Measurements from ENCODE around the gene ZCCHC2. TPM values are rescaled to one million over a fixed set of nuclear protein-coding genes. Genes with fewer than 3 reads are reported as not detected.
A peak's percentile ranks its signal among the peaks of the same experiment; 100 is the strongest.

ZCCHC2 gene
- total RNA-seq, 1 donor from 2014 or later, result 16.1 TPM

DNA sequence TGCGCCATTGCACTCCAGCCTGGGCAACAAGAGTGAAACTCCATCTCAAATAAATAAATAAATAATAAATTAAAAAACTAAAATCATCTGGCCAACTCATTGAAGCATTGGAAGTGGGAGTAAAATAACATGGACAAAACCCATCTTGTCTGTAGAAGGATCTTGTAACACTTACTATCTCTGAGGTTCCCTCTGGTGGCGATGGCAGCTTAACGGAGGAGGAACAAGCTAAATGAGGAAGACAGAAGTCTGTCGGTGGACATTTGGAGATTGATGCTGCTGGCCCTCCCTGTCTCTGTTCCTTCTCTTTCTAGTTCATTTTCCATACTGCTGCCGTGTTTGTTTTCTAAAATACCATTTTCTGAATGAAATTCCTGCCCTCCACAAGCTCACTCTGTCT is 43.4 kb downstream of the ZCCHC2 start:
- DNase-seq (peak; percentile 54), ATAC-seq (ENCODE audit: poor library complexity) (peak; percentile 65)
- intact Hi-C loops (cut with DNase I), result no loop called here

GRCh38 chr18:62566818-62567217 is 44.0 kb downstream of the ZCCHC2 start:
- DNase-seq (no peak), ATAC-seq (ENCODE audit: poor library complexity) (no peak)
- intact Hi-C loops (cut with DNase I), result no loop called here

DNA sequence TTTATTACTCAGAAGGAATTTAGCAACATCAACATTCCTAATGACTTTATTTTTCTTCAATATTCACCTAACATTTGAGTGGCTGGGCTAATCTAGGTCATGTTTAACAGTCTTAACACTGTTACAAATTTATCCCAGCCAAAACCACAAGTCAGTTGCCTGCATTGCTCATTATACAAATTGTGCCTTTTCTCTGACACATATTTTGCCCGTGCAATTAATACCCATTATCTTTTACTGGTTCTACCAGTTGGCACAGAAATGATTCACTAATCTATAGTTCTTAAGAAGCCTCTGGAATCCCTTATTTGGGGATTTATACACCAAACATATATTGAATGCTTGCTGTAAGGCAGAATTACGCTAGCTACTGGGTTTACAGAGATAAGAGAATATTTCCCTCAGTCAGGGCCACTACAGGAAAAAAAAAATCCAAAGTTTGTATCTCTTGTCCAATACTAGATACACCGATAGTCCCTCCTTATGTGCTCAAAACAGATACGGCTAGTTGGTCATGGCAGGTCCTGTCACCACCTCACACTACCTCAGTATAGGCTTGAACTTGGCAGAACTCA is 46.3 kb downstream of the ZCCHC2 start:
- DNase-seq, result no peak
- intact Hi-C loops (cut with DNase I), result no loop called here
- no peak for ATAC-seq (ENCODE audit: poor library complexity)

DNA sequence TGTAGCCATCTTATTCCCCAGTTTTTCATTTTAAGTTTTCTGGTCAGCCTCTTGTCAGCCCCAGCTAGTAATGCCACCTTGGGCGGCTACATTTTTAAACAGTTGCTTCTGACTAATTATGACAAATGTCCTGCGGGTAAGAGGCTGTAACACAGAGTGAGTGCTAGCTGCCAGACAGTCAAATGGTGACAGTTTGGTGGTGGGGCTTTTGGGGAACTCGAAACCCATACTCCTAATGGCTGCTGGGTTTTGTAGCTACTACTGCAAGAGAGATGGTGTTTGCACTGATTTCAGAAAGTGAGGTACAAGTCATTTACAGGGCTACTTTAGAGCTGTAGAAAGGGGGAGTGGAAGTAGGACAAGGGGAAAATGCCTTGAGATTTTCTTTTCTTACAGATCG is 48.2 kb downstream of the ZCCHC2 start:
- no peak for DNase-seq
- intact Hi-C loops (cut with DNase I), result no loop called here
- no peak for ATAC-seq (ENCODE audit: poor library complexity)

- DNase-seq (no peak), ATAC-seq (ENCODE audit: poor library complexity) (no peak)
- intact Hi-C loops (cut with DNase I), result no loop called here
These were observed 48.8 kb downstream of the ZCCHC2 start for GRCh38 chr18:62571648-62572047.

DNA sequence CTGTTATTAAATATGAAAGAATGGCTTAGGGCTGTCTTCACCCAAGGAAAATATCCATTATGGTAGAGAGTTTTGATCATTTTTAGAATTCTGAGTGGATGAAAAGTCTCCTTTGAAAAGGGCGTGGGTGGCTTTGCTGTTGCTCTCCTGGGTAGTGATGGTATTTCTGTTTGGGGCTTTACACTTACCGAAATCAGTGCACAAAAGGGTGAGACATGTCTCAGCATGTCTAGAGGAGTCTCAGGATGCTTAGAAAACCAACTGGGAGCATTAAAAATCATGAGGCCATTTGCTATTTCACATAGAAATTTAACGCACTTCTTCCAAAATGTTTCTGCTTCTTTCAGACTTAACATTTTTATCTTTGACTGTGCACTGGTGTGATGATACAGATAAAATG is 49.6 kb downstream of the ZCCHC2 start:
- ATAC-seq (ENCODE audit: poor library complexity) (no peak), DNase-seq (no peak)
- intact Hi-C loops (cut with DNase I), result no loop called here

- intact Hi-C loops (cut with DNase I), result no loop called here
- DNase-seq, result no peak
- no peak for ATAC-seq (ENCODE audit: poor library complexity)
These were observed 52.0 kb downstream of the ZCCHC2 start for GRCh38 chr18:62574776-62575175.

DNA sequence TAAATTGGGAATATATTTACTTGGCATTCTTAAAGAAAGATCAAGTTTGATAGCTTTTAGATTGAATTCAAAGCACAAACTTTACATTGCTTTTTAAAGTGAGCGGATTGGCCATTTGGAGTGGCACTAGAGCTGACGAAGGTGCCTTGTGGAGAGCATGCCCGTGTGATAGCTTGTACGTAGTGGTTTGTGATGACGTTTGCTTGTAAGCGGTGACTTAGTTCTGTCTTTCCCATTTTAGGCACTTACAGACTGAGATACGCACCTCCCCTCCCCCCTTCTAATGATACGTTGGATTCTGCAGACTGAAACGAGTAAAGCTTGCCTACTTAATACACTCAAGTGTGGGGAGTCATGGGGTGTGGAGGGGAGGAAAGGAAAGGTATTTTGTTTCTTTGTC is 53.4 kb downstream of the ZCCHC2 start:
- no peak for ATAC-seq (ENCODE audit: poor library complexity)
- no peak for DNase-seq
- intact Hi-C loops (cut with DNase I), result no loop called here

- intact Hi-C loops (cut with DNase I), result no loop called here
These were observed 54.2 kb downstream of the ZCCHC2 start for GRCh38 chr18:62576845-62577512.

DNA sequence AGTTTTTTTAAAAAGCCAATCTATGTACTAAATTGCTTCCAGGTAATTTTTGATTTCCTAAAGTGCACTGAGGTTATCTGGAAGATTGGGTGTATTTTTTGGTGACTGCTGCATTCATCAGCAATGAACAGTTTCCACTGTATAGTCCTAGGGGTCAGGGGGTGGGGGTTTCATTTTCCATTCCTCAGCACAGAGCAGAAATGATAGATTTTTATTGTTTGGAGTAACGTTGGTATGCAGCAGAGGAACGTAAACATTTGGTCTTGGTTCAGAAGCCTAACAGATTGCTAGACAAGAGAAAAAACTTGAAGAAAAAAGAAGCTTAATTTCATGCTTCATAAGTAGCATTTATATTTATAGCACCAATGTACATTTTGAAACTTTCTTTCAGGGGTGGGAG is 54.9 kb downstream of the ZCCHC2 start:
- ATAC-seq (ENCODE audit: poor library complexity) (no peak), DNase-seq (no peak)
- intact Hi-C loops (cut with DNase I), result no loop called here

More at GRCh38 chr18:62576845-62577512, 54.2 kb downstream of the ZCCHC2 start:
- DNase-seq, result no peak
- no peak for ATAC-seq (ENCODE audit: poor library complexity)

GRCh38 chr18:62578980-62579511 is 56.2 kb downstream of the ZCCHC2 start:
- intact Hi-C loops (cut with DNase I), result no loop called here
- DNase-seq (no peak), ATAC-seq (ENCODE audit: poor library complexity) (no peak)

- ATAC-seq (ENCODE audit: poor library complexity) (no peak), DNase-seq (no peak)
- intact Hi-C loops (cut with DNase I), result loop anchor here (10.0 kb wide), 1 partner anchor 59 kb away; the partner anchor contains the start of gene ZCCHC2
These were observed 60.6 kb downstream of the ZCCHC2 start for GRCh38 chr18:62583376-62583775.

DNA sequence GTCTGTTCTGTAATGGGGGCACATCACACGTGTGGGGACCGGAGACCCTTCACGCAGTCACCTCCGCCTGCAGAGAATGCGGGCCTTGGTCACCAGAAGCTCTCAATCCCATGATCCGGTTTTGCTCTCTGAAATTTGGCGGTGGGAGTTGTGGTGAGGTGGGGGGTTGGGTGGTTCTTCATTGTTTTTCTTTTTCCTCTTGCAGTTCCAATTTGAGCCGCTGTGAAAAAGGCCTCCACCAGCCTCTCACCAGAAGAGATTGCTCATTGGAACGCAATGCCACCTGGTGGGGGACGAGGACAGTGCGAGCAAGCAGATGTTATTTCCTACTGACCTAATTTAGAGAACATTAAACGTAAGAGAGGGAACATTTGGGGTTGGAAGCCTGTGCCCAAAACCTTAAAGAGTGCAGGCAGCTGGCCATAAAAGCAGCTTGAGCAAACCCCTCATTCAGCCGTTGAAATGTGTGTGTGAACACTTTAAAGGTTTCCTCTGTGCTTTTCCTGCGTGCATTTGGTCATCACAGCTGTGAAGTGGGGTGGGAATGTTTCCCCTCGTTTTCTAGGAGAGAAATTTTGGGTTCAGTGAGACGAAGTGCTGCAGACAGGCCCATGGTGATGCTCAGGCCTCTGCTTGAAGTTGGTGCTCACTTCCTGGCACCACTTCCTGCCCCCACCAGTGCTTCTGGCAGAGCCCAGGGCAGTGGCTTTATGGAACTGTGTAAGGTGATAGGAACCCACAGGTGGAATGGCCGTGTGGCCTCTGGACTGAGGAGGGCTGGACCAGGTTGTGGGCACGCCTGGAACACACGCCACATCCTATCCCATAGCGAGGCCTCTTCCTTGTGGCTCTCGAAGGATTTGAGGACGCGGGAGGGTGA is 61.7 kb downstream of the ZCCHC2 start:
- ATAC-seq (ENCODE audit: poor library complexity) (peak; percentile 92), DNase-seq (peak; percentile 88)
- intact Hi-C loops (cut with DNase I), result loop anchor here (5.0 to 10.0 kb wide), 4 partner anchors 60 to 398 kb away; partner anchors contain the start of gene ZCCHC2

- ATAC-seq (ENCODE audit: poor library complexity) (no peak), DNase-seq (no peak)
- intact Hi-C loops (cut with DNase I), result loop anchor here (5.0 to 10.0 kb wide), 4 partner anchors 61 to 397 kb away; partner anchors contain the start of gene ZCCHC2
These were observed 62.7 kb downstream of the ZCCHC2 start for GRCh38 chr18:62585274-62586150.

GRCh38 chr18:62586151-62586774 is 63.4 kb downstream of the ZCCHC2 start:
- ATAC-seq (ENCODE audit: poor library complexity) (peak; percentile 77), DNase-seq (peak; percentile 82)
- intact Hi-C loops (cut with DNase I), result loop anchor here (5.0 to 10.0 kb wide), 4 partner anchors 61 to 396 kb away; partner anchors contain the start of gene ZCCHC2

GRCh38 chr18:62586781-62587487 is 64.1 kb downstream of the ZCCHC2 start:
- ATAC-seq (ENCODE audit: poor library complexity) (no peak), DNase-seq (no peak)
- intact Hi-C loops (cut with DNase I), result loop anchor here (5.0 to 10.0 kb wide), 4 partner anchors 62 to 395 kb away; partner anchors contain the start of gene ZCCHC2

- DNase-seq (no peak), ATAC-seq (ENCODE audit: poor library complexity) (no peak)
- intact Hi-C loops (cut with DNase I), result loop anchor here (5.0 to 10.0 kb wide), 4 partner anchors 63 to 395 kb away; partner anchors contain the start of gene ZCCHC2
These were observed 64.9 kb downstream of the ZCCHC2 start for GRCh38 chr18:62587689-62588088.
